A375 (cell line): ENCODE data around the gene MEIG1. TPM values are rescaled to one million over a fixed set of nuclear protein-coding genes. Genes with fewer than 3 reads are reported as not detected.

ENCODE experiments used
- total RNA-seq: library from RNA; depleted of rRNA; stranded (reverse); fragments of >200 nt; shearing (Covaris generic); gene quantifications from 2 replicates; pipeline ENCODE4 v1.2.3, GENCODE V29; 2014; rRNA removed

MEIG1 gene, protein sequence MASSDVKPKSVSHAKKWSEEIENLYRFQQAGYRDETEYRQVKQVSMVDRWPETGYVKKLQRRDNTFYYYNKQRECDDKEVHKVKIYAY
- total RNA-seq: 0.66 and 0.72 TPM in 2 replicates

GRCh38 chr10:14959221-14960057, at the start of gene MEIG1:
TSS of gene MEIG1 (plus strand) at chr10:14959388. CDS start at chr10:14966469, 7,081 bp downstream.

DNA sequence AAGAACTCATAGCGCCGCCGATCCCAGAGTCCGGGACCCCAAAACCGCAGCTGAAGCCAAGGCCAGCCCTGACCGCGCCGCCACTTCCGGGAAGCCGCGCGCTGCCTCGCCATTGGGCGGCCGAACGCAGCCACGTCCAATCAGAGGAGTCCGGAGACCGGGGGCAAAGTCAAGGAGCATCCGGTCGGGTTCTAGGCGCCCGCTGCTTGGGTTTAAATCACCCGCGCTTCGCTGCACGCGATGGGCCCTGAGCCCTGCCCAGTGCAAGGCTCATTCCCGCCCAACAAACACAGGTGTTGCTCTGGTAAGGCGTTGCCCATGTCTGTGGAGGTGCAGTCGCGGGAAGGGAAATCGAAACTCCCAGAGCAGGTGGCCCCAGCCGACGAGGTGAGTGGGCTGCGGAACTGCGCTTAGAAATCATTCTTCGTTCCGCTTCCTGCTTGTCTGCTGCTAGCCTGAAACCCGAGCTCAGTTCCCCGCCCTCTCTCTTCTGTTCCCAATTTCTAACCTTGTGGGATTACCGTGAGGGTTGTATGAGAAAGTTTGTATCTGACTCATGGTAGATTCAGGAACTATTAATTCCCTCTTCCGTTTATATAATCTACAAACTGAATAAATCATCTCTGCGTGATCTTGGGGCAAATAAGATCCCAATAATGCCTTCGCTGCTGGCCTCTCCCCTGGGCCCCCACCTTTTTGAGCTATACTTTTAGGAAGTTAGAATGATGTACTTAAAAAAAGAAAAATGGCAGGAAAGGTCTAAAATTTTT, 5.0 kb upstream of the MEIG1 start, which contains the start of gene DCLRE1C:
Gene DCLRE1C (minus strand): TSS at position 96 of the 770 bp plus-strand sequence. CDS start 86 bp downstream, at position 10.

Other genes starting within 250 kb of the MEIG1 start
- 9.2 and 15.7 TPM in 2 replicates for gene FAM107B, start 184.5 kb upstream of the MEIG1 start, total RNA-seq
- 1.2 and 4.4 TPM in 2 replicates for gene CDNF, start 121.4 kb upstream of the MEIG1 start, total RNA-seq
- 18.5 and 22.3 TPM in 2 replicates for gene HSPA14, start 121.1 kb upstream of the MEIG1 start, total RNA-seq
- gene MSANTD7, start 121.1 kb upstream of the MEIG1 start, total RNA-seq: 14.3 and 14.4 TPM in 2 replicates
- gene SUV39H2, start 80.5 kb upstream of the MEIG1 start, total RNA-seq: 15.4 and 16.6 TPM in 2 replicates
- gene DCLRE1C, start 5.3 kb upstream of the MEIG1 start, total RNA-seq: 7.1 and 7.8 TPM in 2 replicates
- not detected in 2 replicates for gene OLAH, start 84.6 kb downstream of the MEIG1 start, total RNA-seq
- gene ACBD7, start 129.4 kb downstream of the MEIG1 start, total RNA-seq: 4.9 and 5.7 TPM in 2 replicates
- gene RPP38, start 138.0 kb downstream of the MEIG1 start, total RNA-seq: 13.9 and 14.0 TPM in 2 replicates
- 13.4 and 18.6 TPM in 2 replicates for gene NMT2, start 209.3 kb downstream of the MEIG1 start, total RNA-seq